Stimulated activated CD8-positive, alpha-beta memory T cell treated with anti-CD3 and anti-CD28 coated beads, Interleukin-2, amount 100 ng/mL, for 1 hour (primary cell): ENCODE measurements around the gene DOK6.
"Not testable (repeated sequence)": the region's sequence is repeated elsewhere in the genome, so short reads cannot be mapped to it uniquely, and the experiment has no call there.

Source experiments
- DNase-seq, 2 donors: peaks; one replicate each; pipeline ENCODE4 v3.0.0-alpha.2; 2020; ENCODE audit warnings: low read depth in 2 of 2

The DOK6 gene

GRCh38 chr18:69808399-69808798, 407.7 kb downstream of the DOK6 start:
- DNase-seq = no peak

GRCh38 chr18:69813559-69813958, 412.9 kb downstream of the DOK6 start:
- no peak for DNase-seq

- no peak for DNase-seq
Observed at GRCh38 chr18:69814861-69815385, 414.2 kb downstream of the DOK6 start.

GRCh38 chr18:69817335-69817940, 416.8 kb downstream of the DOK6 start:
- DNase-seq = no peak

GRCh38 chr18:69819460-69819859, 418.8 kb downstream of the DOK6 start:
- no peak for DNase-seq

- no peak for DNase-seq
Observed at GRCh38 chr18:69820538-69820937, 419.9 kb downstream of the DOK6 start.

- no peak for DNase-seq
Observed at GRCh38 chr18:69830189-69830588, 429.5 kb downstream of the DOK6 start.

- DNase-seq = not testable (repeated sequence)
Observed at GRCh38 chr18:69834980-69835379, 434.3 kb downstream of the DOK6 start.

- DNase-seq = no peak
Observed at GRCh38 chr18:69838003-69838402, 437.3 kb downstream of the DOK6 start.

- DNase-seq = no peak
Observed at GRCh38 chr18:69838620-69839411, 438.1 kb downstream of the DOK6 start.

- DNase-seq = no peak
Observed at GRCh38 chr18:69839497-69839896, 438.8 kb downstream of the DOK6 start.

GRCh38 chr18:69840001-69840400, 439.3 kb downstream of the DOK6 start:
- no peak for DNase-seq

GRCh38 chr18:69840445-69840844, 439.8 kb downstream of the DOK6 start:
- no peak for DNase-seq

- DNase-seq = no peak
Observed at GRCh38 chr18:69841117-69841516, 440.4 kb downstream of the DOK6 start.

GRCh38 chr18:69843015-69843414, 442.3 kb downstream of the DOK6 start:
- no peak for DNase-seq

GRCh38 chr18:69844656-69845055, 444.0 kb downstream of the DOK6 start:
- no peak for DNase-seq

GRCh38 chr18:69845593-69846506, 445.2 kb downstream of the DOK6 start:
- no peak for DNase-seq

- DNase-seq = no peak
Observed at GRCh38 chr18:69853051-69853450, 452.4 kb downstream of the DOK6 start.

GRCh38 chr18:69854455-69854854, 453.8 kb downstream of the DOK6 start:
- no peak for DNase-seq

GRCh38 chr18:69858897-69859296, 458.2 kb downstream of the DOK6 start:
- no peak for DNase-seq

- DNase-seq = not testable (repeated sequence)
Observed at GRCh38 chr18:69864802-69865201, 464.1 kb downstream of the DOK6 start.

- no peak for DNase-seq
Observed at GRCh38 chr18:69865776-69866175, 465.1 kb downstream of the DOK6 start.
